Fibroblast of villous mesenchyme (primary cell): ENCODE results near the gene RBM19. TPM values are rescaled to one million over a fixed set of nuclear protein-coding genes. Genes with fewer than 3 reads are reported as not detected.

Experiments used
- DNase-seq: peaks from one replicate; pipeline ENCODE4 v3.0.0-alpha.2; 2010; ENCODE audit warnings: low read depth
- H3K4me3 ChIP-seq: 2 replicates; pipeline ENCODE4 v1.5.1; 2011; ENCODE audit warnings: low read depth, mild to moderate bottlenecking, low read length
- total RNA-seq: library from RNA; depleted of rRNA; stranded (reverse); fragments of >200 nt; gene quantifications from 2 replicates; pipeline ENCODE4 v1.2.3, GENCODE V29; 2012
- TF ChIP-seq, protein P1 (sequence below): IDR thresholded peaks from 2 replicates; pipeline ENCODE4 v1.5.1; 2012; ENCODE audit warnings: low read depth, mild to moderate bottlenecking, low read length; ENCODE audit not compliant: insufficient read depth

The RBM19 gene
- total RNA-seq, 1 donor: 26.8 TPM

DNA sequence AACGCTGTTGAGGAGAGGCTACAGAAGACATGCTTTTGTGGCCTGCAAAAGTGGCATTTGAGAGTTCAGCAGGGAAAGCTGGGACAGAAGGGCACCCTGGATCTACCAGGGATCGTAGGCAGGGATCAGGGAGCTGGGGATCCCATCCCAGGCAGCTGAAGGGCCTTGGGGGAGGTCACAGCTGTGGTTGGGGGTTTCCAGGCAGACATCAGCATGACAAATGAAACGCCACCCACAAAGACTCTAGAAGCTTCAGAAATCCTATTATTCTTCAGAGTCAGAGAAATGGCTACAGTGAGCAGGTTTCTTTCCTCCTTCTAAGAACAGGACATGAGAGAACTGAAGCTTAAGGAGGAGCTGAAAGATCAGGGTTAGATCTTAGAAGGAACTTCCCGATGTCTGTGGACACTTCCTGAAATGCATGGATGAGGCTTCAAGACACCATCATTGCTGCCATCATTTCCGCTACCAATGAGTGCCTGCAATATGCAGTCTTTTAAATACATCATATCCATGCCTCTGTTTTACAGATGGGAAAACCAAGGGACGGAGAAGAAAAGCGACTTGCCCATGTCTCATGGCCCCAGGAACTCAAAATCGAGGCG, 104.3 kb downstream of the RBM19 start:
- DNase-seq: no peak
- TF ChIP-seq, protein P1, sequence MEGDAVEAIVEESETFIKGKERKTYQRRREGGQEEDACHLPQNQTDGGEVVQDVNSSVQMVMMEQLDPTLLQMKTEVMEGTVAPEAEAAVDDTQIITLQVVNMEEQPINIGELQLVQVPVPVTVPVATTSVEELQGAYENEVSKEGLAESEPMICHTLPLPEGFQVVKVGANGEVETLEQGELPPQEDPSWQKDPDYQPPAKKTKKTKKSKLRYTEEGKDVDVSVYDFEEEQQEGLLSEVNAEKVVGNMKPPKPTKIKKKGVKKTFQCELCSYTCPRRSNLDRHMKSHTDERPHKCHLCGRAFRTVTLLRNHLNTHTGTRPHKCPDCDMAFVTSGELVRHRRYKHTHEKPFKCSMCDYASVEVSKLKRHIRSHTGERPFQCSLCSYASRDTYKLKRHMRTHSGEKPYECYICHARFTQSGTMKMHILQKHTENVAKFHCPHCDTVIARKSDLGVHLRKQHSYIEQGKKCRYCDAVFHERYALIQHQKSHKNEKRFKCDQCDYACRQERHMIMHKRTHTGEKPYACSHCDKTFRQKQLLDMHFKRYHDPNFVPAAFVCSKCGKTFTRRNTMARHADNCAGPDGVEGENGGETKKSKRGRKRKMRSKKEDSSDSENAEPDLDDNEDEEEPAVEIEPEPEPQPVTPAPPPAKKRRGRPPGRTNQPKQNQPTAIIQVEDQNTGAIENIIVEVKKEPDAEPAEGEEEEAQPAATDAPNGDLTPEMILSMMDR: no peak
- no peak overlapping the region for H3K4me3 ChIP-seq

DNA sequence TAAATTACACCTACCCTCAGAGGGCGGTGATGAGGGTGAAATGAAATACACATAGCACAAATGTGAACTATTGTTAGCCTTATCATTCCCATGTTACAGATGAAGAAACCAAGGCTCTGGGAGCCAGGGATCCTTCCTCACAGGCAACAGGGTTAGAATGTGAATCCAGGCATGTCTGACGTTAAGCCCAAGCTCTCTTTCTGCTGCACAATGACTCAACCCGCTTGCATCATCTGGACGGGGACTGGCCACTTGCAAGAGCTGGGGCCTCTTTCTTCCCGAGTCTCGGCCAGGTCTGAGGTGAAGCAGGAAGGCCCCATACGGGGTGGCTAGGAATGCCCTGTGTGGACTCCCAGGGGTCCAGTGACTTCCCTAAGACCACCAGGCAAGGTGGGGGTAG, 105.2 kb downstream of the RBM19 start:
- TF ChIP-seq, protein P1: no peak
- DNase-seq: peak; percentile 95
- no peak overlapping the region for H3K4me3 ChIP-seq

DNA sequence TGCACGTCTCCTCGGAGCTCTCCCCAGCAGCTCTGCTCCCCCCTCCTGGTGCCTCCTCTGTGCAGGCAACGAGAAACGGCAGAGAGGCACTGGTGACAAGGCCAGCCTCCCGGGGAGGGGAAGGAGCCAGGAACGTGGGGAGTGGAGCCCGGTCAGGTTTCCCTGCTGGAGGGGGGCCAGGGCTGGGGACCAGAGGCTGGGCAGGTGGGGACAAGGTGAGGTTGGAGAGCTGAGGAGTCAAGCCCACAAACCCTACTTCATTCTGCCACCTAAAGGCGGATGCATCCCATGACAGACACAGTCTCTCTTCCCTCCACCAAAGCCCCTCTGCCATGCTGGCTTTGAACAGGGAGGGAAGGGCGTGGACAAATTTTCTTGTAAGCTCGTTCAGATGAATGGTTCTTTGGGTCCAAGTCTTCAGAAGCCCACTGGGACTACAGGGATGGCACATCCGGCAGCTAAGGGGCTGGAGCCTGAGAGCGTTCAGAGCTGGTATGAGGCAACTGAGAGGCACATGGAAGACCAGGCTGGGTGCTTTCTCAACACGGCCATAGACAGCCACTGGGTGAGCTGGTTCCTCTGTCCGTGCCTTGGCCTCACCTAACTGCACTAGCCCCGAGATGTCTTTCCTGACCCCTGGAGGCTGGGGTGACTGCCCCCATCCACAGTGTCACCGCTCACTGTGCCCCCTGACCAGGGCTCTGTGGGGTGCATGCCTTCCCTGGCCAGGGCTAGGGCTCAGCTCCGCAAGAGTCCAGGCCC, 105.9 kb downstream of the RBM19 start:
- DNase-seq: no peak
- TF ChIP-seq, protein P1: no peak

DNA sequence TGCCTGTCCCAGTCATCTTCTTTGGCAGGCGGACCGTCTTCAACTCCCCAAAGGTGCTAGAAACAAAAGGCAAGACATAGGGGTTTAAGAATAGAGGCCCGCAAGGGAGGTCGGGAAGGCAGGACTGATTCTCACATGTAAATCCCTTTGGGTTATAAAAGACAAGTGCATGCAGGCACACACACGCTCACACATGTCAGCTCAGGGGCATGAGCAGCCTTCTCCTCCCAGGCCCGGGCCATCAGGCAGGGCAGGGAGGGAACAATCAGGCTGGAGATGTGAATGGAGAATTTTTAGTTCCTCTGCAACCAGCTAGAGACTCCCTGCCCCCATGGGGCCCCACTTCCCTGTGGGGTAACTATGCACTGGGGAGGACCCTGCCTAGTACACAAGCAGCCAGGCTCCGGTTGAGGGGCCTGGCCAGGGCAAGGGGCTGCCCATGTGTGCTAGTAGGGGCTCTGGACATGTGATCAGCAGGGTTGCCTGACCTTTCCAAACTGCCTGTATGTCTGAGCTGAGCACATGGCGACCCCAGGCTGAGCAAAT, 107.2 kb downstream of the RBM19 start:
- H3K4me3 ChIP-seq: no peak overlapping the region
- DNase-seq: no peak
- TF ChIP-seq, protein P1: no peak

More for the DNA sequence above, 105.9 kb downstream of the RBM19 start:
- no peak overlapping the region for H3K4me3 ChIP-seq

DNA sequence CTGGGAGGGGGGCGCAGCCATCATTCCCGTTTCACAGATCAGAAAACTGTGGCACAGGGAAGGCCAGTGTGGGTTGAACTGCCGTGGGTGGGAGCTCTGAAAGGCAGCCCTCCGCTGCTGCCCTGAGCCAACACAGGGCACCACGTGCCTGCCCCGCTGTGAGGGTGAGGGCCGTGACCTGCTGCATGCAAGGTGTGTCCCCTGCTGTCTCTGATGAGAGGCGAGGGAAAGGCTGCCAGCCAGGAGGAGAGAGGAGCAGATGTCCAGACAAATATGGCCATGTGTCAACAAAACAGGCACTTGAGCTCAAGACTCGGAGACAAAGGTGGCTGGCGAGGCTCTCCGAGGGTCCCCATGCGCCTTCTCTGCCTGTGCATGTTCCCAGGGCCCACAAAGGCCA, 108.8 kb downstream of the RBM19 start:
- H3K4me3 ChIP-seq: no peak overlapping the region
- TF ChIP-seq, protein P1: no peak
- DNase-seq: no peak

DNA sequence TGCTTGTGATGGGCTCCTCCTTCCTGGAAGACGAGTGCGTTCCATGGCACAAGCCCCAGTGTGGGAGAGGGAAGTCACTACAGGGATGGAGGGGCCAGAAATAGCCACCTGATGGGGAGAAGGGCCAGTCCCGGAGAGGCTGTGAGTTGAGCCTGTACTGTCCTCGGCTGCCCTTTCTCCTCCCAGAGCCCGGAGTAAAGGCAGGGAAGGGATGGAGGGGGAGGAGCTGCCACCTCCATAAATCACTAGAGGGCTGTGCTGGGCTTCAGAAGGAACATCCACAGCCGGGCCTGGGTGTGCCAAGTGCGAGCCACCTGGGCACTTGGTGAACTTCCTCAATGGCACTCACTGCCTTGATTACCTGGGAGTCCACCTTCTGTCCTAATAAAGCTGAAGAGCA, 110.1 kb downstream of the RBM19 start:
- no peak overlapping the region for H3K4me3 ChIP-seq
- TF ChIP-seq, protein P1: no peak
- DNase-seq: no peak
